Measurements from ENCODE around the gene STAT6. TPM values are rescaled to one million over a fixed set of nuclear protein-coding genes. Genes with fewer than 3 reads are reported as not detected.

STAT6 gene
- total and polyA plus RNA-seq, 2 of the 8 experiments (the other 6 are each of a cell fraction or from before 2014, with no cell fraction given): 32.9 to 38.7 TPM

GRCh38 chr12:57092529-57092862 is 18.7 kb downstream of the STAT6 start:
- H3K23me2 ChIP-seq (ENCODE audit: low read depth, low read length): peaks cover 13% of the 10 kb centered on the region; the same call in 1 of the 2 replicates

More at GRCh38 chr12:57092529-57092862, 18.7 kb downstream of the STAT6 start:
- no peak overlapping the region for H4K8ac ChIP-seq (ENCODE audit: extremely low read depth, insufficient read depth, low read length)
- peaks cover 0 to 32% (median 21%) of the 10 kb centered on the region in 4 experiments; a peak in 6 of 7 replicates for H3K4me1 ChIP-seq (replicated peaks in 1 of 4; ENCODE audit: control insufficient read depth in 3 of 4, insufficient read depth in 4 of 4, low read length in 3 of 4)
- H2BK20ac ChIP-seq (ENCODE audit: low read length): no peak overlapping the region
- no peak for DNase-seq (ENCODE audit: low read depth in 1 of 2, low spot score in 2 of 2)
- no peaks in the 10 kb centered on the region for H3K9me3 ChIP-seq (ENCODE audit: insufficient read depth in 2 of 2, low read depth in 1 of 2, low read length in 1 of 2)
- H3K23ac ChIP-seq (ENCODE audit: insufficient read length): no peak overlapping the region
- H2BK5ac ChIP-seq (ENCODE audit: low read depth, low read length): no peak overlapping the region
- H3K4me2 ChIP-seq (ENCODE audit: insufficient read depth in 1 of 2, low read depth in 2 of 2, low read length in 2 of 2): no peak overlapping the region
- no peak overlapping the region for H3K56ac ChIP-seq (replicated peaks; ENCODE audit: insufficient read length, low read depth, low read length)
- H3K4ac ChIP-seq (replicated peaks; ENCODE audit: insufficient read length, low read depth, low read length): no peak overlapping the region
- no peak overlapping the region for H3K27ac ChIP-seq (ENCODE audit: low read depth, low read length)
- FAIRE-seq: no peak
- no peak overlapping the region for H2AK5ac ChIP-seq (ENCODE audit: low read depth, low read length)
- peaks cover 4 to 11% of the 10 kb centered on the region in 2 experiments for H4K20me1 ChIP-seq (replicated peaks in 1 of 2; ENCODE audit: control insufficient read depth in 1 of 2, insufficient read depth in 2 of 2, low read length in 2 of 2)
- no peak overlapping the region for H2BK12ac ChIP-seq (ENCODE audit: low read depth, low read length)
- H2AFZ ChIP-seq (ENCODE audit: low read length): no peak overlapping the region
- H3K36me3 ChIP-seq (ENCODE audit: control insufficient read depth in 2 of 4, insufficient read depth in 4 of 4, low read length in 3 of 4): peaks cover 9 to 32% (median 18%) of the 10 kb centered on the region in 4 experiments
- 0 out of 3 replicates have a peak, but pooled peaks of 1 of the 2 experiments have one; percentile 9 for TF ChIP-seq POLR2A (IDR thresholded peaks at IDR 0.05; ENCODE audit: control extremely low read depth in 1 of 2, low read depth in 2 of 2, low read length in 2 of 2)
- no peak for TF ChIP-seq RXRA (IDR thresholded peaks at IDR 0.05; ENCODE audit: insufficient read depth, low read depth, low read length)
- H3K18ac ChIP-seq (ENCODE audit: extremely low read depth, low read length): no peak overlapping the region; the same call in 1 of the 2 replicates
- no peak overlapping the region for H4K5ac ChIP-seq (ENCODE audit: insufficient read length, low read depth, low read length)
- ChIA-PET CTCF (ENCODE audit: partially characterized antibody) (interaction anchor here (0.8 to 14.0 kb wide), 24 partner anchors 9 to 147 kb away, joined by 3 to 325 read pairs (median 6); partner anchors contain the start of genes MYO1A, NEMP1, STAT6 and TAC3), POLR2A (ENCODE audit: partially characterized antibody) (interaction anchor here (1.3 to 16.5 kb wide), 7 partner anchors 14 to 74 kb away, joined by 5 to 352 read pairs (median 10); partner anchors contain the start of genes NEMP1 and STAT6)
- no peak overlapping the region for H2BK120ac ChIP-seq (replicated peaks; ENCODE audit: low read depth, low read length)
- 77% methylated on average over 5 of the region's 5 CpGs; no CpG with 5 or more reads in 1 of the 2 experiments for WGBS, 2 experiments (ENCODE audit: extremely low coverage in 1 of 2, insufficient coverage in 1 of 2, insufficient read length in 1 of 2, insufficient replicate concordance in 2 of 2, low coverage in 1 of 2, low lambda C conversion rate in 2 of 2, missing lambda C conversion rate in 1 of 2)
- peaks cover 0 to 18% of the 10 kb centered on the region in 2 experiments; a peak in 1 of 4 replicates for H3K79me2 ChIP-seq (ENCODE audit: control insufficient read depth in 1 of 2, insufficient read depth in 2 of 2, low read length in 2 of 2)
- H3K79me1 ChIP-seq (ENCODE audit: low read depth, low read length): peaks cover 4% of the 10 kb centered on the region
- H4K91ac ChIP-seq (replicated peaks; ENCODE audit: insufficient read length, low read length): no peak overlapping the region
- H3K4me3 ChIP-seq (ENCODE audit: extremely low read depth in 1 of 4, insufficient read depth in 2 of 4, low read depth in 3 of 4, low read length in 4 of 4): no peak overlapping the region
- H3K9ac ChIP-seq (replicated peaks in 1 of 4; ENCODE audit: extremely low read depth in 1 of 4, low read depth in 3 of 4, low read length in 3 of 4): no peak overlapping the region
- no peak overlapping the region for H3K14ac ChIP-seq (ENCODE audit: insufficient read length)
- no peaks in the 10 kb centered on the region for H3K27me3 ChIP-seq (replicated peaks in 1 of 4; ENCODE audit: control insufficient read depth in 3 of 4, extremely low read depth in 1 of 4, insufficient read depth in 3 of 4, low read length in 3 of 4)
- H2BK15ac ChIP-seq (ENCODE audit: low read length): no peak overlapping the region

All from H1 (cell line).